Fibroblast of pulmonary artery (primary cell): Measurements from ENCODE around the gene ZNF532.

Source experiments
- DNase-seq: peaks from one replicate; pipeline ENCODE4 v3.0.0-alpha.2; 2010; ENCODE audit warnings: low read depth
- H3K4me3 ChIP-seq: replicated peaks from 2 replicates; pipeline ENCODE4 v1.5.1; 2011; ENCODE audit warnings: low read depth, mild to moderate bottlenecking, control low read depth, low read length, moderate library complexity
- TF ChIP-seq, protein P1 (sequence below): IDR thresholded peaks from 2 replicates; pipeline ENCODE4 v1.5.1; 2011; ENCODE audit warnings: mild to moderate bottlenecking, control low read depth, low read length, inconsistent platforms; ENCODE audit errors: missing control alignments

The ZNF532 gene

DNA sequence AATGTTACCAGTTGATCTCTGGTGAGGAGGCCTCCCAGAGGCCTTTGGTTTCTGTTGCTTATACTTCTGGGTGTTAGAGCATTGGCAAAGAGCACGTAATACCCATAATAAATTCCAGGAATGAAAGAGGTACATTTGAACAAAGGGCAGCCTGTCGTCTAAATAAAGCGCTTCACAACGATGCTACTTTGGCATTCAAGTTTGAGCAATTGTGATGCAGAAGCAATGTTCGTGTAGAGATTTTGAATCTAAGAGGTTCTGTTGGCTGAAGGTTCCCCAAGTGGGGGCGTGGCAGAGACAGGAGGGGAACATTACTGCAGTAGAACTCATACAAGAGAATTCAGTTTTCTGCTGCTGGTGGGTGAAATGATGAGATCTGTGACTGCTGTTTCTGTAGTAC lies 27.8 kb downstream of the ZNF532 start:
- TF ChIP-seq, protein P1, sequence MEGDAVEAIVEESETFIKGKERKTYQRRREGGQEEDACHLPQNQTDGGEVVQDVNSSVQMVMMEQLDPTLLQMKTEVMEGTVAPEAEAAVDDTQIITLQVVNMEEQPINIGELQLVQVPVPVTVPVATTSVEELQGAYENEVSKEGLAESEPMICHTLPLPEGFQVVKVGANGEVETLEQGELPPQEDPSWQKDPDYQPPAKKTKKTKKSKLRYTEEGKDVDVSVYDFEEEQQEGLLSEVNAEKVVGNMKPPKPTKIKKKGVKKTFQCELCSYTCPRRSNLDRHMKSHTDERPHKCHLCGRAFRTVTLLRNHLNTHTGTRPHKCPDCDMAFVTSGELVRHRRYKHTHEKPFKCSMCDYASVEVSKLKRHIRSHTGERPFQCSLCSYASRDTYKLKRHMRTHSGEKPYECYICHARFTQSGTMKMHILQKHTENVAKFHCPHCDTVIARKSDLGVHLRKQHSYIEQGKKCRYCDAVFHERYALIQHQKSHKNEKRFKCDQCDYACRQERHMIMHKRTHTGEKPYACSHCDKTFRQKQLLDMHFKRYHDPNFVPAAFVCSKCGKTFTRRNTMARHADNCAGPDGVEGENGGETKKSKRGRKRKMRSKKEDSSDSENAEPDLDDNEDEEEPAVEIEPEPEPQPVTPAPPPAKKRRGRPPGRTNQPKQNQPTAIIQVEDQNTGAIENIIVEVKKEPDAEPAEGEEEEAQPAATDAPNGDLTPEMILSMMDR, result no peak
- DNase-seq, result no peak
- H3K4me3 ChIP-seq, result no peak overlapping the region

DNA sequence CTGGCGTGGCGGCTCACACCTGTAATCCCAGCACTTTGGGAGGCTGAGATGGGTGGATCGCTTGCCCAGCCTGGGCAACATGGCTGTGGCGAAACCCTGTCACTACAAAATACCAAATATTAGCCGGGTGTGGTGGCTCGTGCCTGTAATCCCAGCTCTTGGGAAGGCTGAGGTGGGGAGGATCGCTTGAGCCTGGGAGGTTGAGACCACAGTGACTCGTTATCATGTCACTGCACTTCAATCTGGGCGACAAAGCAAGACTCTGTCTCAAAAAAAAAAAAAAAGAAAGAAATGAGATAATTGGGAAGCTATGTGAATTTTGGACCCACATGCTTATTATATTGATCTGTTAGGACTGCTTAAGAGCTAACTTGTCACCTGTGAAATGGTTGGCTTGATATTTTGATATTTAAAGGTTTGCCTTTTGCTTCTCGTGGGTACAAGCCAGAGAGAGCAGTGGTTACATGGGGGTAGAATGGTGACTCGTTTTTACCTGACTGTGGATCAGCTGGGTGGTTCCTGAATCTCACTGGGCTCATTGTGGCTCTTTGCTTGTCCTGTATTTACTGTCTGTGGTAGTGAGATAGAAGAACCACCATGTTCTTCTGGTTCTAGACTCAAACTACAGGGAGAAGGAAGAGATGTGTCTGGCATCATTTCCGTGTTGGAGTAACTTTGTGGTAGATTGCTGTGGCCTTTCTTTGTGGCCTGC lies 28.9 kb downstream of the ZNF532 start:
- no peak overlapping the region for H3K4me3 ChIP-seq
- no peak for DNase-seq
- TF ChIP-seq, protein P1, result no peak

DNA sequence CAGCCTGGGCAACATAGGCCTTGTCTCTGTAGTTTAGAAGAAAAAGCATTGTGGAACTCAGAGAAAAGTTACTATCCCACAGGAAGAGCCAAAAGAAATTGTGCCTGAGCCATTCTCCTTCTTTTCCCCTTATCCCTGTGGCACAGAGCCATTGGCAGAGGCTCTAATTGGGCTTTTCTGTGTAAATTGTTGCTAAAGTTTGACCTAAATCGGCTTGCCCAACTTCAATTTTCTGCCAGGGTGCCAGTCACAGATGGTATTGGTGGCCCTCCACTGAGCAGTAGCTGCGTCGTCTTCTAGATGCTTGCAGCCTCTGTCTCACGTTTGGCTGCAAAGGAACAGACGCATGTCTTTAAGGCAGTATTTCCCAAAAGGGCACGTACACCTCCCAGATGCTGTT lies 30.3 kb downstream of the ZNF532 start:
- no peak overlapping the region for H3K4me3 ChIP-seq
- TF ChIP-seq, protein P1, result no peak
- no peak for DNase-seq

GRCh38 chr18:58895385-58895784 lies 30.7 kb downstream of the ZNF532 start:
- no peak for DNase-seq
- TF ChIP-seq, protein P1, result no peak
- no peak overlapping the region for H3K4me3 ChIP-seq

DNA sequence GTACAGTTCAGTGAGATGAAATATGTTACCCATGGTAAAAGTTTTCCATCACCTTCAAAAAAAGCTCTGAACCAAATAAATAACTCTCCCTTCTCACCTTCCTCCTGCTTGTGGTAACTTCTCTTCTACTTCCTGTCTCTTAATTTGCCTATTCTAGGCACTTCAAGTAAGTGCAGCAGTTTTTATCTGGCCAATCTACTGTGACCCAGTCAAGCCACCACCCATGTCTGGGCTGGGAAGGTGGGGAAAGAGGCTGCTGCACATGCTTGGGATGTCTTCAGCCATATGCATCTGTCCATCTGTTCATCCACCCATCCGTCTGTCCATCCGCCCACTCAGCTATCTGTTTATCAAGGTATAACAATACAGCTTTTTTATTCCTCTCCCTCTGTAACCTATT lies 31.6 kb downstream of the ZNF532 start:
- no peak overlapping the region for H3K4me3 ChIP-seq

DNA sequence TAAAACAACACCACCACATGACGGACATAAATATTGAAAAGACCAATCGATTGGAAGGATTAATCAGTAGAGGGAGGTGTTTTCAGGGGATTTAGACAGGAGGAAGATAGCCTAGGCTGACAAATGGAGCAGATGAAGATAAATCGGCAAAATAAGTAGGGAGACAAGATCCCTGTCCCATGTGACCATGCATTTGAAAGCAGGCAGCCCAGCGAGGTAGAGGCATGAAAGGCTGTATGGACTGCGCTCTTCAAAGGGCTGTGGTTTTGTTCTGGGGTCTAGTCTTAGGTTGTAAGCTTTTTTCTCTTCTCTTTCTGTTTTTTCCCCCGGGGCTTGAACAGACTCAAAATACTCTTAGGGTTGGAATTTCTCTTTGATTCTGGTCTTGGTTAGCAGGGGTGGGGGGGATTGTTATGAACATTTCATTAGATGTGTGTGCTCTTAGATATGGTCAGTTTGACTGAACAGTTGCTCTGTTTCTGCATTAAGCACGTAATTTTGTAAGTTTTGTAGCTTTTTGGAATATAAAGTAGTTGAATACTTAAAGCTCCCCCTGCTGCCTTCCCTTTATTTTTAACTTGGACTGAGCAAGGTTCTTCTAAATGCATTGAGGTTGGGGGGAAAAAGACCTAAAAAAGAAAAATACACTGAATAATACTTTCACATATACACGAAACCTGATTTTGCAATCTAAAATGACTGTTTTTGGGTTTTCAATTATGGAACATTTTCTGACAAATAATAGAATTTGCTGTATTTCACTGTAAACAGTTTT lies 32.2 kb downstream of the ZNF532 start:
- no peak overlapping the region for H3K4me3 ChIP-seq
- DNase-seq, result no peak
- TF ChIP-seq, protein P1, result no peak

More for the DNA sequence above, 31.6 kb downstream of the ZNF532 start:
- no peak for DNase-seq
- TF ChIP-seq, protein P1, result no peak
